ENCODE data around the gene PLPPR3. TPM values are rescaled to one million over a fixed set of nuclear protein-coding genes. Genes with fewer than 3 reads are reported as not detected.

The PLPPR3 gene
- total RNA-seq, 1 experiment from 2014 or later = 57.9 TPM

DNA sequence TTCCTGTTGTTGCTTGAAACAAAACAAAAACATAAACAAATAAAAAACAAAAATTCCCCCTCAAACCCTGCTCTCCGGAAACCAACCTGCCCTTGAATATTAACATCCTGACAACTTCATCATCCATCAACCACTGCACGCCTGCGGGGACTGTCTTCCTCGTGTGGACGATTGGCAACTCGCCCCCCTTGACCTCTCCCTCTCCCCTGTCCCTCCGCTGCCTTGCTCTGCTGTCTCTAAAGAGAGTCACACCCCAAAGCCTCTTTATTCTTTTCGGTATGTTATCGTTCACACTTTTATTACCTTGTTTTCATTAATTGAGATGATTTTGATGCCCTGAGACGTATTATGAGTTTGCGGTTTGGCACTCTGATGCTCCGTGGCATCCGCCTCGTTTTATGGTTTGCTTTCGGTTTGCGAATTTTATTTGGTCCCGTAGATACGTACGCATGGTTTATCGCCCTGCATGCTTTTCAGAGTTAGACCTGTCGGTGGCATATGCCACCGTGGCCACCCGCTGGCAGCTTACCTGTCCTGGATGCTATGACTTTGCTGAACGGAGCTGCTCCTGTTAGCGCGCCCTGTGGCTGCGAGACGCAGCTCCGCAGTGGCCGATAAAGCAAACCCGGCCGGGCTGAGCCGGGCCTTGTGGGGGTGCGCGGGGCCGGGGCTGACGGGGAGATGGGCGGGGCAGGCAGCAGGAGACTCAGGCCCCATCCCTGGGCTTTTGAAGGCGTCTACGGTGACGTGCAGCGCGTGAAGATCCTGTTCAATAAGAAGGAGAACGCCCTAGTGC lies 13.9 kb downstream of the PLPPR3 start:
- Histone ChIP-seq H3K79me1 (ENCODE audit: insufficient read depth, low read depth, low read length, poor library complexity, severe bottlenecking) (peaks cover 10% of the 10 kb centered on the region), H2BK20ac (ENCODE audit: low read depth, low read length, poor library complexity, severe bottlenecking) (no peak overlapping the region), H2AFZ (ENCODE audit: low read length) (no peak overlapping the region), H3K14ac (ENCODE audit: insufficient read depth, low read length) (no peak overlapping the region), H2BK15ac (ENCODE audit: low read depth, low read length) (no peak overlapping the region), H3K23me2 (ENCODE audit: insufficient read length, low read depth, low read length, poor library complexity, severe bottlenecking) (no peaks in the 10 kb centered on the region), H3T11ph (ENCODE audit: low read length) (no peak overlapping the region), H3K27me3 (ENCODE audit: insufficient read depth, low read length) (no peaks in the 10 kb centered on the region), H2BK12ac (ENCODE audit: insufficient read length, low read depth, low read length) (no peak overlapping the region), H3K4me2 (ENCODE audit: insufficient read depth, insufficient read length, low read length) (no peak overlapping the region), H3K9me3 (ENCODE audit: control insufficient read depth, low read depth, low read length) (no peaks in the 10 kb centered on the region), H4K91ac (ENCODE audit: insufficient read length, low read depth, low read length) (no peak overlapping the region), H3K4me1 (ENCODE audit: insufficient read depth, low read length) (no peaks in the 10 kb centered on the region), H4K8ac (replicated peaks; ENCODE audit: insufficient read length, low read depth, low read length) (no peak overlapping the region), H3K56ac (ENCODE audit: insufficient read length, low read depth, low read length) (no peak overlapping the region), H2AK5ac (ENCODE audit: insufficient read length, low read length) (no peak overlapping the region), H3K18ac (ENCODE audit: insufficient read length, low read depth, low read length) (no peak overlapping the region), H4K20me1 (ENCODE audit: control insufficient read depth, insufficient read depth, insufficient read length) (no peaks in the 10 kb centered on the region), H2BK5ac (ENCODE audit: insufficient read length, low read length) (no peak overlapping the region), H3K23ac (ENCODE audit: insufficient read length, low read depth, low read length) (no peak overlapping the region), H4K5ac (ENCODE audit: insufficient read length, low read depth, low read length) (peak overlapping the region; percentile 76), H3K9ac (ENCODE audit: extremely low read depth, insufficient read length, low read length) (no peak overlapping the region), H3K79me2 (ENCODE audit: insufficient read depth, low read length) (peaks cover 16% of the 10 kb centered on the region; the same call in 1 of the 2 replicates), H3K27ac (ENCODE audit: insufficient read length, low read depth, low read length) (no peak overlapping the region), H3K4ac (ENCODE audit: low read depth, low read length) (no peak overlapping the region), H2BK120ac (ENCODE audit: low read depth, low read length, poor library complexity, severe bottlenecking) (no peak overlapping the region)
- Mint-ChIP-seq H3K4me3 (peak overlapping the region in 1 of 2 experiments; percentile 40; a peak in 1 of 5 replicates), H3K27me3 (ENCODE audit: low read depth) (no peaks in the 10 kb centered on the region; the same call in 1 of the 2 replicates), H3K36me3 (ENCODE audit: insufficient read depth in 1 of 3, low read depth in 3 of 3) (peaks cover 48 to 74% (median 71%) of the 10 kb centered on the region in 3 experiments), H3K9me3 (no peaks in the 10 kb centered on the region; a peak in 1 of 5 replicates), H3K4me1 (peaks cover 0 to 6% of the 10 kb centered on the region in 2 experiments; a peak in 2 of 4 replicates), H3K27ac (peak overlapping the region in 2 of 3 experiments; percentile 90; a peak in 3 of 7 replicates)
- DNase-seq = no peak
- WGBS (ENCODE audit: extremely low coverage, insufficient read length, low lambda C conversion rate) = no CpG with 5 or more reads among the region's 44 CpGs
- TF ChIP-seq CTCF (conservative IDR thresholded peaks at IDR 0.05) = no peak

Data from H9 (cell line).